HG02588 (cell line): Measurements from ENCODE around the gene ATP11A.

Source experiments
- ATAC-seq: cut with Tn5 transposase; IDR thresholded peaks from one replicate; pipeline ENCODE4 v1.9.1; 2021; ENCODE audit warnings: mild to moderate bottlenecking, moderate library complexity; ENCODE audit not compliant: unreplicated experiment

ATP11A gene

DNA sequence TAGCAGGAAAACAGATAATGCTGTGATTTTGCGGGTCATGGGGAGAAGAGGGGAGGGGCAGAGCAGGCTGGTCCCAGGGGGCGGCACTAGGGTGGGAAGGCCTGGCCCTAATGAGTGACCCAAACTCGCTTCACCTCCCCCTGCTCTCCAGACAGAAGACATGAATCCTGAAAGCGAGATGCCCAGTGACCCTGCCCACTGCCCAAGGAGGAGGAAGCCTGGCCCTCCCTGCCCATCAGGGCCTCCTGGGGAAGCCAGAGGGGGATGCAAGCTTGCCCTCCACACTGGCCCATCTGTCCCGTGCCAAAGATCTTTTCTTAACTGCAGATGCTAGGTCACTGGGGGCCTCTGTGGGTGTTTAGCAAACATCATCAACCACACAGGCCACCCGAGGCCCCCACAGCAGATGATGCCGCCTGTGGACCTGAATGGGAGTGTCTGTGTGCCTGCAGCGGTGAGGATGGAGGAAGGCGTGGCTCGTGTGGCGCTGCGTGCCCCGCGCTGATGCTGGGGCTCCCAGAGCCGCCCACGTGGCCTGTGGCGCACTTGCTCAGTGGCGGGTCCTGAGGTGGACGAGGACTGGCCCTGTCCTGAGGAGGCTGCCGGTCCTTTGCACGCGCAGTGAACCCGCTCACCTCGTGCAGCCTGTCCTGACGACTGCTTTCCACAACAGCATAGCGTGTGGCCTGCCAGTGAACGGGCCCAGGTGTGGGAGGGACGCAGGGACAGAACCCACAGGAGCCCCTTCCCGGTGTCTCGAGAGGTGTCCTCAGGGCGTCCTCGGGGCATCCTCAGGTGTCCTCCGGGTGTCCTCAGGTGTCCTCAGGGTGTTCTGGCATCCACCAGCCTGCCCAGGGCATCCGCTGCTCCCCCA is 198.6 kb downstream of the ATP11A start:
- no peak for ATAC-seq

DNA sequence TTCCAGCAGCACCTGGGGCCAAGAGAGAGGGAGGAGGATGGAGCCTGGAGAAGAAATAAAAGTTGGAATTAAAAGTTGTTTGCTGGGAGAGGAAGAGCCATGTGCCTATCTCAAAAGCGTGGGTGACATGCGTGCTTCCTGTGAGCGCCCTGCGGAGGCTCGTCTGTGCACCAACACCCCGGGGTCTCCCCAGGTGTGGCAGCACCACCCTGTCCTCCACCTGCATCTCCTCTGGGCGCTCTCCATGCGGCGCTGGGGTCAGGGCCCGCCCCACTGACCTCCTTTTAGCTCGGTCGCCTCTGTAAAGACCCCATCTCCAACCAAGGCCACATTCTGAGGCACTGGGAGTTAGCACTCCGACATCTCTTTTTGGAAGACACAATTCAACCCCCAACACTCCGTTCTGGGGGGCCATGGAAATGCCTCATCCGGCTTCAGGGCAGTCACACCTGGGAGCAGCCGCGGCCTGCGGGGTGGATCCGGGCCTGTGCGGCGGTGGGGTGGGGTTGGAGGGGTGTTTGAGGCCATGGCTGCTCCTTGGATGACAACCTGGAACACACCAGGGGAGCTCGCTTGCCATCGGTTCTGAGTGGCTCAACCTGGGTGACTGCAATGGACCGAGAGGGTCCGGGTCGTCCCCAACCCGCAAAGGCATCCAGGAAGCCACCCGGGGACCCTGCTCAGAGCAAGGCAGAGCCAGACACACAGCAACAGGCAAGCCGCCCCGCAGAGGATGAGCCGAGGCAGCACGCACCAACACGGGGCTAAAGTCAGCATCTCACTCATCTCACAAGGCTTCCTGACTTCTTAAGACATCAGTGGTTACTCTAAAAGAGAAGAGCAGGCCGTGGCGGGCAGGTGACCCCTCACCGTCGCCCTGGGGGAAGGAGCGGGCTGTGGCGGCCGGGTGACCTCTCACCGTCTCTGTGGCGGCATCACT is 199.8 kb downstream of the ATP11A start:
- ATAC-seq: no peak

DNA sequence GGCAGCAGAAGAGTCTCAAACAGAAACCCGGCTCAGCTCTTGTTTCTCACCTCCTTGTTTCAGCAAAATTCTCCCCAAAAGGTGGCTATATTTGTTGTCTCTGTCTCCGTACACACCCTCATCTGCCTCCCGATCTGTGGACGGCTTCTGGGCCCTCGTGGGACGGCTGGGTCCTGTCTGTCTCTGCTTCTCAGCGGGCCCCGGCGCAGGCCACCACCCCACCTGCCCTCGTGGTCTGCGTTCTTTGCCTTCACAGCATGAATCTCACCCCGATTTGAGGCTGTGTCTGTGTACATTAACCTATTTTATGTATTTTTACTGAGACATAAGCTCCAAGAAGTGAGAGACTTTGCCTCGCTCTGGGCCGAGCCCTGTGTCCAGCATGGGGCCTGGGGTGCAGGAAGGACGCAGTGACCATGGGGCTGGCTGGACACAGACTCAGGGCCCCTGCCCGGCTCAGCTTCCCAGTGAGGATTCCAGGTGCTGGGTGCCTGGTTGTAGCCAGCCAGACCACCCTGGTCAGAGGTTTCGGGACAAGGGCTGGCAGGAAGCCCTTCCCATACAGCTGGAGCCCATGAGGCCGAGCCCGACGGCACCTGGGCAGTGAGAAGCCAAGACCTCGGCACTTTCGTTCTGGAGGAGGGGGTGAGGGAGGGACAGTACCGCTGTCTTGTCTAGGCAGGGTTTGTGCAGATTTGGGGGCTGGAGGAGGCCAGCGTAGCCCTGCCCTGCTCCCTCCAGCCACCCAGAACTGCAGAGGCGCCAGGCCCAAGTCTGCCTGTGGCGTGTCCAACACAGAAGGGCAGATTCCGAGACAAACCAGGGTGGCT is 200.7 kb downstream of the ATP11A start:
- no peak for ATAC-seq

DNA sequence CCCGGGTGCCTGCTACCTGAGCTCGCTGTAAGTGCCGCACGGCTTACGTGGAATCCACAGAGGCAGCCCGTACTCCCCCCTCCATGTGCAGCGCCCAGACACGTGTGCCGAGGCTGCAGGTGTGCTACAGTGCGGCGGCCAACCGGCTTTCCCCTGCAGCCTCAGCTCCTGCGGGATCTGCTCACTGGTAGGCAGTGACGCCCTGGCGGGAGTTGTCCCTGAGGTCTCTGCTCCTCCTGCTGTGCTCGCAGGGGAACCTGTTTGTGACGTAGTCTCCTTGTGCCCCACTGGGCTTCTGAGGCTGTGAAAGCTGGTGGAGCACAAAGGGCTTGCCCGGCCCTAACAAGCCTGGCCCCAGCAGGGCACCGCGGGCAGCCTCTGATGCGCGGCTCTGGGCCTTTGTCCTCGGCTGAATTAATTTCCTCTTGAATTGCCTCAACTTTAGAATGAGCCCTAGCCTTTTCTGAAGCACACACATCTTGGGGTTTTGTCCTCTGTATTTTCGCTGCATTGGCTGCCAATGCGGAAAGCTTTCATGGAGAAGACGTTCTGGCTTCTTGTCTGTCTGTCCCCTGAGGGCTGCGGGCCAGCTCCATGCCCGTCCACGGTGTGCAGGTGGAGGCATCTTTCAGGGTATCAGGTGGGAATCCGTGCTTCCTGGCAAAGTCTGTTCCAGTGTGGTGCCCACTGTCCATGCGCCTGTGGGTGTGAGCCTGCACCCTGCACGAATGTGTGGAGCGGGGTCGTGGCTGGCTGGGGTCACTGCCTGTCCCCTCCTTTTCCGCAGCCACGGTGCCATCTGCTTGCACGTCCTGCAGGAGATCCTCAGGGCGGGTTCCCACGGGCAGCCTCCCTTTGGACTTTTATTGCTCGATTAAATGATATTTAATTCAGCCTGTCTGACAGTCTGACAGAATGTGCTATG is 201.9 kb downstream of the ATP11A start:
- no peak for ATAC-seq

DNA sequence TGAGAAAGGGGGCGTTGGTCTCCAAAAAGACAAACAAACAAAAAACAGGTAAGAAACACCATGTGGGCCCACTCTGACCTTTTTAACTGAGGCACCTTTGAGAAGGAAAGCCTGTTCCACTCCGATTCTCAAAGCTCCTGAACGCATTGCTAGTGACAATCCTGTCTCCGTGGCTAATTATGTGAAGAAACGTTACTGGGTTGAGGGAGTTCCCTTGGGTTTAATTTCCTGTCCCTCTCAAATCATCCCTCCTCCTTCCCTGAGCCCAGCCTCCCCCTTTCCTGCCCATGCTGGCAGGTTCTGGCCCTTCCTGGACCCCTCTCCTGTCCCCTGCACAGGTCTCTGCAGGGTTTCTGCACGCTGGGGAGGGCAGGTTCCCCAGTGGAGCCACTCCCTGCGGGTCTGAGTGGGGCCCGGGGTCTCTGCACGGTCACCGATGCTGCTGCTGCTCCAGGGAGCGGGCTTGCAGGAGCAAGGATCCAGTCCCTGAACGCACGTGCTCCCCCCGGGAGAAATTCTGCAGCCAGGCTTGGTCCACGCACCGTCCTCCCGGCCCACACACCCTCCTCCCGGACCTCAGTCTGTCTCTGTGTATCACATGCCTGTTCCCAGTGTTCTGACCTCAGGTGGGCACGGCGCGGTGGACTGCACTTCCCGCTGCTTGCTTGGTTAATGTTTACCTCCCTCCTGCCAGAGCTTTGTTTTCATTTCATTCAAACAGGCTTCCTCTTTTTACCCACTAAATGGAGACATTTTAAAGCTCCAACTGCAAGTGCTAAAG is 202.8 kb downstream of the ATP11A start:
- no peak for ATAC-seq

DNA sequence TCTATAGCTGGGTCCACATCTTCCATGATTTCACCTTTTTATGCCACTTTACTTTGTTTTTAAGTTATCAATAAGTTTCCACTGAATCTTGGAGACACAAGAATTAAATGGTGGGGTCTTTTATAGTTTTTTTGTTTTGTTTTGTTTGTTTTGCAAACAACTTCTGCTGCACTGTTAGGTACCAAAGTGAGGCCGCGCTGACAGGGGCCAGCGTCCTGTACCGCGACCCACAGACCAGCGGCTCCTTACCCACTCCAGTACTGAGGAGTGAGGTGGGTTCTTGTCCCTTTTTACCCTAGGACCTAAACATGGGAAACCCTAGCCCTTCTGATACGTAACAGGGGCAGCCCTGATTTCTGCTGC is 203.3 kb downstream of the ATP11A start:
- ATAC-seq: no peak

DNA sequence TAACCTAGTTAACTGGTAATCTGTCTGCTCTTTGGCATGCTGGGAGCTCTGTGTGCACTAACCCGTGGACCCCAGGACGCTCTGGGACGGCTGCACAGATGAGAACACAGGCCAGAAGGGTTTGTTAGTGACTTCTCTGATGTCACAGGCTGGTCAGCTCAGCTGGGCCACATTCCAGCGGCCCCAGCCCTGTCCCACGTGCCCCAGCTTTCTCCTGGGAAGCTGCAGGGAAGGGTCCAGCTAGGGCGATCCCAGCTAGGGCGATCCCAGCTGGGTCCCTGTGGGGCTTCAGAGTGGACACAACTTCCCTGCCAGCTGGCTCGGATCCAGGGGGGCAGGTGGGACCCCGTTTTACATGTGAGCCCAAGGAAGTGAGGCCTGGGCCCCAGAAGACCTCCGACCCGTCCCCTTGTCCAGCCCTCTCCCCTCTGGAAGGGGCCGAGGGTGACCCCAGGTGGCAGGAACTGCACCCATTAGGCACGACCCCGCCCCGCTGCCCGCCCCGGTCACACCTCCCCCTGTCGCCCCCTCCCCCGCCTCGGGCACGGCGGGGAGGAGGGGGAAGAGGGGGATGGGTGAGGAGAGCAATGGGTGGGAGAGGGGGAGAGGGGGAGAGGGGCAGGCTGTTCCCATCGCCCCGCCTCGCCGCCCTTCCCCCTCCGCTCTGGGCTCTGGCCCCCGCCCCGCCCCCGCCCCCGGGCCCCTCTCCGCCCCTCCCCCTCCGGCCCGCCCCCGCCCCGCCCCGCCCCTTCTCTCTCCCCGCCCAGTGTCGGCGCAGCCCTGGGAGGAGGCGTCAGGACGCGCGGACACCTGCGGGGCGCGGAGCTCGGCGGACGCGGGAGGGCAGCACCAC is 204.0 kb downstream of the ATP11A start:
- no peak for ATAC-seq

DNA sequence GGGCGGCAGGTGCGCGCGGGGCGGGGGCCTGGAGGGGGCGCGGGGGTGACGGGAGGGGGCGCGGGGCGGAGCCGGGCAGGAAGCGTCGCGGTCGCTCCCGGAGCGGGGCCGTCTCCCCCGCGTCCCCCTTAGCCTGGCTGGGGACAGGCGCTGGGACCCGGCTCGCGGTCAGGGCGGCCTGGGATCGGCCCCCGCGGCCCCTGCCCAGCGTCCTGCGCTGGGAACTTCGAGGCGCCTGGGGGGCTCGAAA is 204.5 kb downstream of the ATP11A start:
- ATAC-seq: no peak

DNA sequence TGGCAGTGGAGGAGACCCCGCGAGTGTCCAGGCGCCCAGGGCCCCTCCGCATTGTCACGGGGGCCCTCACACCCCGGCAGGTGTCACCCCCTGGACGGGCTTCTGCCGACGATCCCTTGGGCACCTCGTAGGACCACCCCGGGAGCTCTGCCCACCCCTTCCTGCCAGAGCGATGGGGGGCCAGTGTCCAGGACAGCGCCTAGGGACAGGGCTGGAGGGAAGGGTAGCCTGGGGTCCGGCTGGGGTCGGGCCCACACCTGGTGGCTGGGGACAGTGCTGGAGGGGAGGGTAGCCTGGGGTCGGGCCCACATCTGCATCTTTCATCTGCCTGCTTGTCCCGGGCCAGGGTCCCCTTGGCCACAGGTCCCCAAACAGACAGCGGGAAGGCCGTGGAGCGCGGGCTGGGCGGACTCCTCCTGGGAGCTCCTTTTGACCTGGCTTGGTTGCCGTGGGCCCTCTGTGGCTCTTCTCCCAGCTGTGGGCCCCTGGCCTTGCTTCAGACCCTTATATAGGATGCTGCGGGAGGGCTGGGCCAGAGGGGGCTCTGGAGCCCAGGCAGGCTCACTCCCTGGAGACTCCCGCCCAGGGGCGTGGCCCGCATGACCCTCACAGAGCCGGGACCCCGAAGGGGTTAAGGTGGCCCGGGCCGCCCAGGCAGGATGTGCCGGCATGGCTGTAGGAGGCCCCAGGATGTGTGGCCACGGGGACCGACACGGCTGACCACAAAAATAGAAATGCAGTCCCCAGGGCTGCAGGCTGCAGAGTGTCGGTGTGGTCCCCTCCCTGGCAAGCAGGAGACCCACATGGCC is 205.0 kb downstream of the ATP11A start:
- ATAC-seq: no peak

DNA sequence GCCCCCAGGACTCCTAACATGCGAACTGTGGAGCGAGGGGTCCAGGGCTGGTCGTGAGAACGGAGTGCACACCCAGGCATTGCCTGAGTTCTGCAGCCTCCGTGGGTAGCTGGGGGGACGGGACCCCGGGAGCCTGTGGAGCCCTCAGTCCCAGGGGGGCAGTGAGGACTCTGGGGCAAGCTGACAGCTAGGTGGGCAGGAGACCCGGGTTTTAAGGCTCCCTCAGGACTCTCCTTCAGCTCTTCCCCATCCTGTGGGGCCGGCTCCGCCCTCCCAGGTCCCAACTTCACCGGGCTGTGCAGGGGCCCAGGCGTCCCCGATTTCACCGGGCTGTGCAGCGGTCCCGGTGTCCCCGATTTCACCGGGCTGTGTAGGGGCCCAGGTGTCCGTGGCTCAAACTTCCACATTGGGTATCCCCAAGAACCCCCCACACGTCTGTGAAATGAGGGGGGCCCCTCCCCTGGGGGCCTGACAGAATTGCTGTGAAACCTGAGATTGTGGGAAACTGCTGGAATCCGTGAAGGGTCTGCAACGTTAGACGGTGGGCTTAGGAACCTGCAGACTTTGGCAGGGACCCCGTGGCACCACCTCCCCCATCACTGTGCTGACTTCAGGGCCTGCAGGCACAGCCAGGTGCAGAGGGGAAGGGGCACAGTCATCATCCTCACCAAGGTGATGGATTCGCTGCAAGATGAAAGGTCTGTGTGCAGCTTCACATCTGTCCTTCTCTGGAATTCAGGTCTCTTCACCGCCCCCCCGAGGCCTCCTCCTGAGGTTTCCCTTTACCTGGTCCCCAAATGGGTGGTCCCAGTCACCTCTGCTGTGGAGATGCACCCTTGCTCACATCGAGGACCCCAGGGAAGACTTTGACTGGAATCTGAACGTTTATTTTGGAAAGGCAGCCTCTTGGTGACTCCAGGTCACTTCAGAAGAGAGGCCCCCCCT is 206.0 kb downstream of the ATP11A start:
- ATAC-seq: no peak

DNA sequence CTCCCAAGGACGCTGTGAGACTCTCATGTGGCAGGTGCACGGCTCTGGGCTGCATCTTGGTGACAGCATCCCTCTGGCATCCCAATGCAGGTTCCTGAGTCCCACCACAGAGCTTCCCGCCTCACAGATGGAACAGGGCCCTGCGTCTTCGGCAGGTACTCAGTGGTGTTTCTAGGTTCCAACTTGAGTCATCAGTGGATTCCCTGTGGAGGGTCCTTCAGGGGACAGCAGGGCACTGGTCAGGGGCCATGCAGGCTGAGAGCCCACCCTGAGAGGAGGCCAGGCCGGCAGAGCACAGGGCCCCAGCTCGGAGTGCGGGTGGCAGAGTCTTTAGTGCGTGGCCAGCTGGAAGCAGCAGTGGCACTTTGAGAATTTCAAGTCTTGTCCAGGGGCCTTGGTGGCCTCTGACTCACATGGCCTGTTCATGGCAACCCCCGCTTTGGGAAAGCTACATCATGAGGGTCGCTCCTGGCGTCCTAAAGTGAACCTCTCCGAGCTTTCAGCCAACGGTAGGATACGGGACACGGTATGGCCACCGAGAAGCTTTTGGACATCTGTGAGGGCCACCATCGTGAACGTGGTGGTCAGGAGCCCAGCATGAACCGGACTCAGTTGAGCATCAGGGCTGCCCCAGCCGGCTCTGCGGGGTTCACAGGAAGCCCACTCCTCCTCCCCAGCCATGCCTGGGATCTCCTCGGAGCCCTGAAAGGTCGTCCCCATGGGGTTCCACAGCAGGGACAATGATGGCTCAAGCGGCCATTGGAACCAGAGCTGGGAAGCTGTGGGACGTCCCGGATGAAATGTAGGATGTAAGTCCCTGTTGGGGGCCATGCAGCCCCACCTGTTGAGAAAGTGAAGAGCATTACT is 207.1 kb downstream of the ATP11A start:
- no peak for ATAC-seq

DNA sequence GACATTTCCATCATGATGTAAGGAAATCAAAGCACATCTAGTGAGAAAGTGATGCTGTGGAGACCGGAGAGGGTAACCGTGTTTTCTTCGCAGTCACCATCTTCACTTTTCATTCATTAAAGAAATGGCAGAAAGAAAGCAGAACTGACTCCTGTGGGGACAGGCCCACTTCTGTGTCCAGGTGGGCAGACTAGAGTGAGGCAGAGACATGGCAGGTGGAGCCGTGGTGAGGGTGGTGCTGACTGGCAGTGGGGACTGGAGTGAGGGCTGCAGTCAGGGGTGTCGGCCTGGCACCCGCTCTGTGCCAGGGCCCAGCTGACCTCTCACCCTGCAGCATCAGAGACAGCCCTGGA is 207.7 kb downstream of the ATP11A start:
- no peak for ATAC-seq

DNA sequence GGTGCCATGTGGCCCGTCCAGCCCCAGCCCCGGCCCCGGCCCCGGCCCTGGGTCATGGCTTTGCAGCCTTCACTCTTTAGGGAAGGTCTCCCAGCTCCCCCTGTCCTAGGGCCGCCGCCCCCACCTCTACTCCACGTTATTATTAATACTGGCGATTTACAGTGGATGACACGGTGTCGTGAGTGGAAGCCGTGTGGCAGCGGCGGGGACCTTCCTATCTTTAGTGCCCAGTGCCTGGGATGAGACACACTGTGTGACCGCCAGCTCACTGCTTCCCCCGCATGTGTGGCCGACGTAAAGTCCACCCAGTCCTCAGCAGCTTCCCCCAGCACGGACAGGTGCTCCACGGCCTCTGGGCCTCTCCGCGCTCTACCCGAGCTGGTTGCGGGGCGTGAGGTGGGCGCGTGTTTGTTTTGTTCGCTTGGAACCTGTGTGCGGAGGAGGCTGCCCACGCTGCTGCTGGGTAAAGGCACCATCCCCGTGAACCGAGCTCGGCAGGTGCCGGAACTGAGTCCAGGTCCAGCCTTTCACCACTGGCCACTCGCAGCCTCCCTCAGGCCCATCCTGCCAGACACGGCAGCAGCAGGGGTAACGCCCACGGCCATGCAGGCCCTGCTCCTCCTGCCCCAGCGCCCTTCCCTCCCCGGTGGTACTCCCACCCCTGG is 208.2 kb downstream of the ATP11A start:
- no peak for ATAC-seq

DNA sequence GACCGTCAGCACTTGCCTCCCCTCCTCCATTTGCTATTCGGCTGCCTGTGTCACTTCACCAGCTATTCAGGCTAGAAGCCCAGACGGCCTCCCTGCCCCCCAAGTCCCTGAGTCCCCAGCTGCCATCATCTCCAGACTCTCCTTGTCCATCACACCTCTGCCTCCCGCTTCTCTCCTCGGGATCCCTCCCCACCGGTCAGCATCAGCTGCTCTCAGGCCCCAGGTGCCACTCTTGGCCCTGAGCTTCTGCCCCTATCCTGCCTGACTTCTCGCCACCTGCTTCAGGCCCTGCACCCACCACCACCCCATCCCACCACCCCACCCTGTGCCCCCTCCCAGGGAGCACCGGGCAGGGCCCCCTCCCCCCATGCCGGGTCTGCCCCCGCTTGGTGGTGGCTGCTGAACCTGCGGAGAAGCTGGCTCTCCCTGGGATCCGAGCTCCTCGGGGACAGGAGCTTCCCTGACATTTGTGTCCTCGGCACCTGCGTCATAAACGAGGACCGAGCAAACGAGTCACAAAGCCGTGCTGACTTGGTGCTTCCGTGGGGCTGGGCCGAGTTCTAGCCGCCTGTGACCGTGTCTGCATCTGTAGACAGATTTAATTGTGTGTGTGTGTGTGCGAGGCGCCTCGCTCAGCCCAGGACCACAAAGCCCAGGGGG is 208.9 kb downstream of the ATP11A start:
- ATAC-seq: no peak
